ENCODE data around the gene ZNF107.
"Not testable (repeated sequence)": the region's sequence is repeated elsewhere in the genome, so short reads cannot be mapped to it uniquely, and the experiment has no call there.

Gene ZNF107

GRCh38 chr7:64651203-64651602 is 14.7 kb upstream of the ZNF107 start:
- DNase-seq (ENCODE audit: low spot score): no peak

- no peak for DNase-seq (ENCODE audit: low spot score)
These were observed 14.2 kb upstream of the ZNF107 start for GRCh38 chr7:64651632-64652165.

- no peak for DNase-seq (ENCODE audit: low spot score)
These were observed 12.1 kb upstream of the ZNF107 start for GRCh38 chr7:64653721-64654401.

DNA sequence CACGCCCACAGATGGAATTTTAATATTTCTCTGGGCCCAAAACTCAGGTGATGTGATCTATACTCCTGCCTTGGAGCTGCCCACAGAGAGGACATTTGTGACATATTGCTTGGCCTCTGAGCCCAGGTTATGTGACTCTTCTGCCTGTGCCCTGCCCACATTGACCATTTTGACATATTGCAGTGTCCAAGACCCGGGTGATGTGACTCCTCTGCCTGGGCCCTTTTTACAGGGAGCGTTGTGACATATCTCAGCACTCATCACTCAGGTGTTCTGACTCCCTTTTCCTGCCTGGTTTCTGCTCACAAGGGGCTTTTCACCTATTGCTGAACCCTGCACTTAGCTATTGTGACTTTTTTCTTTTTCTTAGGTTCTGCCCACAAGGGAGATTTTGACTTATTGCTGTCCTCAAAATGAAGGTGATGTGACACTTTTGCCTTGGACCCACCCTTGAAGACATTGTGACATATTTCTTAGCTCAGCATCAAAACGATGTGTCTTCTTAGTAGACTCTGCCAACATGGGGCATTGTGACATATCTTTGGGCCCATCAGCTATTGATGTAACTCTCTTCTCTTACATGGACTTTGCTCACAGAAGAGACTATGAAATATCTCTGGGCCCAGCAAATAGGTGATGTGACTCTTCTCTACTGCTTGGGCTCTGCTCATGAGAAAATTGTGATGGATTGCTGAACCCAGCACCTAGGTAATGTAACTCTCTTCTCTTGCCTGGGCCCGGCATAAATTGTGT is 11.0 kb upstream of the ZNF107 start:
- no peak for DNase-seq (ENCODE audit: low spot score)

- no peak for DNase-seq (ENCODE audit: low spot score)
These were observed 10.1 kb upstream of the ZNF107 start for GRCh38 chr7:64655811-64656210.

- DNase-seq (ENCODE audit: low spot score): no peak
These were observed 9.4 kb upstream of the ZNF107 start for GRCh38 chr7:64656489-64656888.

- not testable (repeated sequence) for DNase-seq (ENCODE audit: low spot score)
These were observed 3.8 kb upstream of the ZNF107 start for GRCh38 chr7:64662091-64662490.

GRCh38 chr7:64666663-64667050 is 724 bp downstream of the ZNF107 start:
- DNase-seq (ENCODE audit: low spot score): no peak

GRCh38 chr7:64667311-64667710 is 1.4 kb downstream of the ZNF107 start:
- no peak for DNase-seq (ENCODE audit: low spot score)

DNA sequence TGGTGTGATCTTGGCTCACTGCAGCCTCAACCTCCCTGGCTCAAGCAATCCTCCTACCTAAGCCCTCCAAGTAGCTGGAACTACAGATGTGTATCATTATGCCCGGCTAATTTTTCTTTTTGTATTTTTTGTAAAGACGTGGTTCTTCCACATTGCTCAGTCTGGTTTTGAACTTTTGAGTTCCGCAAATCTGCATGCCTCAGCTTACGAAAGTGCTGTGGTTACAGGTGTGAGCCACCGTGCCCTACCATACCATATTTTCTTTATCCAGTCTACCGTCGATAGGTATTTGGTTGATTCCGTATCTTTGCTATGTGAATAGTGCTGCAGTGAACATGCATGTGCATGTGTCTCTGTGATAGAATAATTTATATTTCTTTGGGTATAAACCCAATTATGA is 6.5 kb downstream of the ZNF107 start:
- DNase-seq (ENCODE audit: low spot score): no peak

- DNase-seq (ENCODE audit: low spot score): no peak
These were observed 19.2 kb downstream of the ZNF107 start for GRCh38 chr7:64685091-64685490.

DNA sequence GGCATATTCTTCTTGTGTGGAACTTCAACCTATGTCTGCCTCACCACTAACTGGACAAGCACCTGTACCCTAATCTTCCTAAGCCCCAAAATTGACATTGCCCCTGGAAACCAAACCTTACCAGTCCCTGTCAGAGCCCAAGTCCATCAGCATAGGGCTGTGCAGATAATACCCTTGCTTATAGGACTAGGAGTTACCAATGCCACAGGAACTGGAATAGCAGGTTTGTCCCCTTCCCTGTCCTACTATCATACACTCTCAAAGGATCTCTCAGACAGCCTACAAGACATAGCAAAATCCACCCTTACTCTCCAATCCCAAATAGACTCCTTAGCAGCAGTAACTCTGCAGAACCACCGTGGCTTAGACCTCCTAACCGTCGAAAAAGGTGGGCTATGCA is 19.8 kb downstream of the ZNF107 start:
- no peak for DNase-seq (ENCODE audit: low spot score)

- no peak for DNase-seq (ENCODE audit: low spot score)
These were observed 20.7 kb downstream of the ZNF107 start for GRCh38 chr7:64686493-64687184.

DNA sequence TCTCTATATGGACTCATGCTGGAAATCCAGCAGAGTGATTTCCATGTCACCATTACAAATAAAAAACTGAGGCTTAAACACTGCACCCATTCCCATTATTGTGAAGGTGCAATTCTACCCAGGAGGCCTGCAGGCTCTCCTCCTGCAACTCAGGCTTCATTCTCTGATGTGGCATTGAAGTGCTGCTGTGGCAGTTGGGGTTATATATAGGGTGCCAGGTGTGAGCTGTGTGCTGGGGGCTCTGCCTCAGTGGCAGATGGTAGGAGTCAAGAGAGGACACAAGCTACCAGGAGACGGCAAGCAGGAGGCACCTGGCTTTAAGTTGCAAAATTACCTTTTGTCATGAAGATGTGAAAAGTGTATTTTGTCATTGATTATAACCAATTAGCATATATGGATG is 21.3 kb downstream of the ZNF107 start:
- no peak for DNase-seq (ENCODE audit: low spot score)

DNA sequence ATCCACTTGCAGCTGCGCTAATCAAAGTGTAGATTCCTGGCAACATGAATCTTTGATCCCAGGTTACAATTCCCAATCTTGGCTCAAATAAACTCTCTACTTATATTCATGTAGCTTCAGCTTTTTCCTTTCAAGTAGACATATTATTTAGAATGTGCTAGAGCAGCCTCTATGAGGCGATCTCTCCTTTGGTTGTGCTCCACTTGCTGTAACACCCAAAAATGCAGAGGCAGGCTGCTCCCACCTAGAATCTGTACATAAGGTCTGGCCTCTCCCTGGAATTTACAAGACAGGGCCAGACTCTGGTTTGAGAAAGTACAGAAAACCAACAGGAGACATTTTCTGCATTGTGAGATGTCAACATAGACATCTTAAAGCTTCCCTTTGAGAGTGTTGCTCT is 23.1 kb downstream of the ZNF107 start:
- DNase-seq (ENCODE audit: low spot score): no peak

- DNase-seq (ENCODE audit: low spot score): no peak
These were observed 25.9 kb downstream of the ZNF107 start for GRCh38 chr7:64691831-64692230.

DNA sequence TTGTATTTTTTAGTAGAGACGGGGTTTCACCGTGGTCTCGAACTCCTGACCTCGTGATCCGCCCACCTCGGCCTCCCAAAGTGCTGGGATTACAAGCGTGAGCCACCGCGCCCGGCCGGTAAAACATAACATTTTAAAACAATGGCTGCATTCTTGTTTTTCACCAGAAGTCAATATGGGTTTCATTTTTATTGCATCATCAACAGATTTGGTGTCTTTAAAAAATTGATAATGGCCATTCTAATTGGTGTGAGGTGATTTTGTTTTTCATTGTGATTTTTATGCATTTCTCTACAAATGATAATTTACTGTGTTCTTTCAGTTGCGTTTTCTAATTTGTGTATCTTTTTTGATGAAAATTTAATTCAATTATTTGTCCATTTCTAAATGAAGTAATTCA is 31.9 kb downstream of the ZNF107 start:
- not testable (repeated sequence) for DNase-seq (ENCODE audit: low spot score)

DNA sequence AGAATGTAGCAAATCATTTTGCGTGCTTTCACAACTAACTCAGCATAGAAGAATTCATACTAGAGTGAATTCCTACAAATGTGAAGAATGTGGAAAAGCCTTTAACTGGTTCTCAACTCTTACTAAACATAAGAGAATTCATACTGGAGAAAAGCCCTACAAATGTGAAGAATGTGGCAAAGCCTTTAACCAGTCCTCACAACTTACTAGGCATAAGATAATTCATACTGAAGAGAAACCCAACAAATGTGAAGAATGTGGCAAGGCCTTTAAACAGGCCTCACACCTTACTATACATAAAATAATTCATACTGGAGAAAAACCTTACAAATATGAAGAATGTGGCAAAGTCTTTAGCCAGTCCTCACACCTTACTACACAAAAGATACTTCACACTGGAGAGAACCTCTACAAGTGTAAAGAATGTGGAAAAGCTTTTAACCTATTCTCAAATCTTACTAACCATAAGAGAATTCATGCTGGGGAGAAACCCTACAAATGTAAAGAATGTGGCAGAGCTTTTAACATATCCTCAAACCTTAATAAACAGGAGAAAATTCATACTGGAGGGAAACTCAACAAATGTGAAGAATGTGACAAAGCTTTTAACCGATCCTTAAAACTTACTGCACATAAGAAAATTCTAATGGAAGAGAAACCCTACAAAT is 40.8 kb downstream of the ZNF107 start:
- no peak for DNase-seq (ENCODE audit: low spot score)

DNA sequence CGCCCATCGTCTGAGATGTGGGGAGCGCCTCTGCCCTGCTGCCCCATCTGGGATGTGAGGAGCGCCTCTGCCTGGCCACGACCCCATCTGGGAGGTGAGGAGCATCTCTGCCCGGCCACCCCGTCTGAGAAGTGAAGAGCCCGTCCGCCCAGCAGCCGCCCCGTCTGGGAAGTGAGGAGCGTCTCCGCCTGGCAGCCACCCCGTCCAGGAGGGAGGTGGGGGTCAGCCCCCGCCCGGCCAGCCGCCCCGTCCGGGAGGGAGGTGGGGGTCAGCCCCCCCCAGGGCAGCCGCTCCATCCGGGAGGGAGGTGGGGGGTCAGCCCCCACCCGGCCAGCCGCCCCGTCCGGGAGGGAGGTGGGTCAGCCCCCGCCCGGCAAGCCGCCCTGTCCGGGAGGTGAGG is 52.0 kb downstream of the ZNF107 start:
- not testable (repeated sequence) for DNase-seq (ENCODE audit: low spot score)

DNA sequence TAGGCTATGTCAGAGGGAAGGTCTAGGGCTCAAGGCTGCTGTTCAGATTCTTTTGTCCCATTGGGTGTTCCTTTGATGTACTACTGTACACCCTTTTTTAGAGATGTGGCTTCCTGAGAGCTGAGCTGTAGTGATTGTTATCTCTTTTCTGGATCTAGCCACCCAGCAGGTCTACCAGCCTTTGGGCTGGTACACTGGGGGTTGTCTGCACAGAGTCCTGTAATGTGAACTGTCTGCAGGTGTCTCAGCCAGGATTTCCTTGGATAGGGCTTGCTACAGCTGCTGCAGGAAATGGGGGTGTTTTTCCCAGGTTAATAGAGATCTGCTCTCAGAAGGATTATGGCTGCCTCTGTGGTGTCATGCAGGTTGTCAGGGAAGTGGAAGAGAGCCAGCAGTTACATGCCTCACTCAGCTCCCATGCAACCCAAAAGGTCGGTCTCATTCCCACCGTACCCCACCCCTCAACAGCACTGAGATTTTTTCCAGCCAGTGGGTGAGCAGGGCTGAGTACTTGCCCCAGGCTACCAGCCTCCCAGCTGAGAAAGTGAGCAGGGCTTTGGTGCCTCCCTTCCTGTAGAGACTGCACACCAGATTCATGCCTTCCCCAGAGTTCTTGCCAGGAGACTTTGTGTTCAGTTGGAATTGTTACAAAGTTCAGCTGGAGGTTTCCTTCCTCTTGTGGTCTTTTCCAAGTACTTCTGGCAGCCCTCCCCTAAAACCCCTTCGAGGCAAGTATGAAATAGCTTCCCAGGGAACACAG is 63.3 kb downstream of the ZNF107 start:
- DNase-seq (ENCODE audit: low spot score): no peak

DNA sequence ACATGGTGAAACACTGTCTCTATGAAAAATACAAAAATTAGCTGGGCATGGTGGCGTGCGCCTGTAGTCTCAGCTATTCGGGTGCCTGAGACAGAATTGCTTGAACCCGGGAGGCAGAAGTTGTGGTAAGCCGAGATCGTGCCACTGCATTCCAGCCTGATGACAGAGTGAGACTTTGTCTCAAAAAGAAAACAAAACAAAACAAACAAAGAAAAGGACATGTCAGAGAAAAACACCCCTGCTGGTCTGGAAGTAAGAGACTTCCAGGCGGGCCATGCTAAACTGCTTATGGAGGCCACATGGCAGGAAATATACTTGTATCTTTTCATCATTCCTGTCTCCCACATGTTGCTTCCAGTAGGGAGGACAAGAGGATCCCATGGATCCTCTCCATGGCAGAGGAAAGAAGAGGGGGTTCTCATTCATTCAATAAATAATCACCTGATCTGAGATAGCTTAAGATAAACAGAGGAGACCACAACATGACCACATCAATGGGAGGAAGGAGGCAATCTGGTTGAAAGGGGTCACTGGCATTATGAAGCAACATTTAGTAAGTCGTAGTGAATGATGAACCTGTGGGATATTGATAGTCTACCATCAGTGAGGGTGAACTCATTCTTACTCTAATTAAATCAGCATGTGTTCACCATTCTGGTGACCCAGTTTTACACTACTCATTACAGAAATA is 67.8 kb downstream of the ZNF107 start:
- no peak for DNase-seq (ENCODE audit: low spot score)
